ENCODE data around the gene C5orf24. TPM values are rescaled to one million over a fixed set of nuclear protein-coding genes. Genes with fewer than 3 reads are reported as not detected.
A peak's percentile ranks its signal among the peaks of the same experiment; 100 is the strongest.

C5orf24 gene
- total and polyA plus RNA-seq, 5 donors from 2014 or later, result 6.5 to 31.4 (median 7.2) TPM

GRCh38 chr5:134892926-134893325 lies 47.2 kb downstream of the C5orf24 start:
- Mint-ChIP-seq H3K4me1 (peaks cover 0 to 16% (median 7%) of the 10 kb centered on the region in 4 donors), H3K4me3 (no peak overlapping the region), H3K36me3 (peaks cover 34% of the 10 kb centered on the region), H3K9me3 (no peaks in the 10 kb centered on the region), H3K27ac (no peak overlapping the region), H3K27me3 (no peaks in the 10 kb centered on the region)
- H3K36me3 ChIP-seq (ENCODE audit: control insufficient read depth, insufficient read depth, low read length), result peaks cover 58% of the 10 kb centered on the region
- no peaks in the 10 kb centered on the region for H3K9me3 ChIP-seq (ENCODE audit: control insufficient read depth in 2 of 2, low read length in 2 of 2)
- ATAC-seq (ENCODE audit: low read depth in 2 of 2), result no peak
- no peak overlapping the region for H3K4me3 ChIP-seq (ENCODE audit: low read depth, low read length)
- no peak overlapping the region for H3K27ac ChIP-seq (ENCODE audit: insufficient read depth, low read length, poor library complexity, severe bottlenecking)
- no peaks in the 10 kb centered on the region for H3K27me3 ChIP-seq (ENCODE audit: control insufficient read depth, insufficient read depth, low read length)
- H3K4me1 ChIP-seq (ENCODE audit: control insufficient read depth, insufficient read depth, low read length, poor library complexity, severe bottlenecking), result no peaks in the 10 kb centered on the region
- DNase-seq, result no peak

- H3K4me1 Mint-ChIP-seq, result peaks cover 0 to 12% (median 7%) of the 10 kb centered on the region in 4 donors
Measured at GRCh38 chr5:134893748-134894505, 48.2 kb downstream of the C5orf24 start.

GRCh38 chr5:134902071-134902801 lies 56.5 kb downstream of the C5orf24 start:
- Mint-ChIP-seq H3K27ac (peak overlapping the region in 2 of 3 donors; percentile 12 to 84), H3K4me3 (peak overlapping the region in 3 of 4 donors; percentile 39 to 77 (median 75)), H3K27me3 (no peaks in the 10 kb centered on the region), H3K4me1 (peaks cover 0 to 14% (median 8%) of the 10 kb centered on the region in 4 donors), H3K36me3 (peaks cover 6% of the 10 kb centered on the region), H3K9me3 (no peaks in the 10 kb centered on the region)
- Histone ChIP-seq H3K4me3 (ENCODE audit: low read depth, low read length) (no peak overlapping the region), H3K36me3 (ENCODE audit: control insufficient read depth, insufficient read depth, low read length) (peaks cover 24% of the 10 kb centered on the region), H3K27me3 (ENCODE audit: control insufficient read depth, insufficient read depth, low read length) (no peaks in the 10 kb centered on the region), H3K9me3 (ENCODE audit: control insufficient read depth in 2 of 2, low read length in 2 of 2) (no peaks in the 10 kb centered on the region), H3K27ac (ENCODE audit: insufficient read depth, low read length, poor library complexity, severe bottlenecking) (no peak overlapping the region), H3K4me1 (ENCODE audit: control insufficient read depth, insufficient read depth, low read length, poor library complexity, severe bottlenecking) (peaks cover 4% of the 10 kb centered on the region)
- no peak for ATAC-seq (ENCODE audit: low read depth in 2 of 2)
- DNase-seq, result no peak

More at GRCh38 chr5:134893748-134894505, 48.2 kb downstream of the C5orf24 start:
- Histone ChIP-seq H3K9me3 (ENCODE audit: control insufficient read depth in 2 of 2, low read length in 2 of 2) (no peaks in the 10 kb centered on the region), H3K27ac (ENCODE audit: insufficient read depth, low read length, poor library complexity, severe bottlenecking) (no peak overlapping the region), H3K4me3 (ENCODE audit: low read depth, low read length) (no peak overlapping the region), H3K27me3 (ENCODE audit: control insufficient read depth, insufficient read depth, low read length) (no peaks in the 10 kb centered on the region), H3K36me3 (ENCODE audit: control insufficient read depth, insufficient read depth, low read length) (peaks cover 56% of the 10 kb centered on the region), H3K4me1 (ENCODE audit: control insufficient read depth, insufficient read depth, low read length, poor library complexity, severe bottlenecking) (no peaks in the 10 kb centered on the region)
- H3K9me3 Mint-ChIP-seq, result no peaks in the 10 kb centered on the region
- no peak overlapping the region for H3K27ac Mint-ChIP-seq
- H3K36me3 Mint-ChIP-seq, result peaks cover 34% of the 10 kb centered on the region
- DNase-seq (no peak), ATAC-seq (ENCODE audit: low read depth in 2 of 2) (no peak)
- no peak overlapping the region for H3K4me3 Mint-ChIP-seq
- no peaks in the 10 kb centered on the region for H3K27me3 Mint-ChIP-seq

- Mint-ChIP-seq H3K4me3 (peak within 1 kb of the TSS; percentile 95 to 98 (median 97)), H3K4me1 (peaks cover 0 to 17% (median 8%) of the 10 kb centered on the region in 4 donors), H3K27ac (peak within 1 kb of the TSS; percentile 98 to 100 (median 98)), H3K9me3 (no peaks in the 10 kb centered on the region), H3K27me3 (no peaks in the 10 kb centered on the region), H3K36me3 (peaks cover 9% of the 10 kb centered on the region)
- Histone ChIP-seq H3K9me3 (ENCODE audit: control insufficient read depth in 2 of 2, low read length in 2 of 2) (no peaks in the 10 kb centered on the region), H3K36me3 (ENCODE audit: control insufficient read depth, insufficient read depth, low read length) (peaks cover 11% of the 10 kb centered on the region), H3K4me3 (ENCODE audit: low read depth, low read length) (peak within 1 kb of the TSS; percentile 89), H3K27ac (ENCODE audit: insufficient read depth, low read length, poor library complexity, severe bottlenecking) (peak within 1 kb of the TSS; percentile 91), H3K27me3 (ENCODE audit: control insufficient read depth, insufficient read depth, low read length) (no peaks in the 10 kb centered on the region), H3K4me1 (ENCODE audit: control insufficient read depth, insufficient read depth, low read length, poor library complexity, severe bottlenecking) (peaks cover 4% of the 10 kb centered on the region)
- ATAC-seq (ENCODE audit: low read depth in 2 of 2), result peak; percentile 89 to 91
- DNase-seq, result peak; percentile 80 to 96 (median 91)
Measured at GRCh38 chr5:134904610-134905245, 59.0 kb downstream of the C5orf24 start, which contains the start of gene PCBD2. Gene PCBD2 (plus strand): TSS chr5:134905131. CDS start chr5:134905140, 9 bp downstream.

GRCh38 chr5:134905246-134905996 lies 59.7 kb downstream of the C5orf24 start:
- Histone ChIP-seq H3K27ac (ENCODE audit: insufficient read depth, low read length, poor library complexity, severe bottlenecking) (peak overlapping the region; percentile 91), H3K27me3 (ENCODE audit: control insufficient read depth, insufficient read depth, low read length) (no peaks in the 10 kb centered on the region), H3K4me1 (ENCODE audit: control insufficient read depth, insufficient read depth, low read length, poor library complexity, severe bottlenecking) (peaks cover 4% of the 10 kb centered on the region), H3K9me3 (ENCODE audit: control insufficient read depth in 2 of 2, low read length in 2 of 2) (no peaks in the 10 kb centered on the region), H3K4me3 (ENCODE audit: low read depth, low read length) (peak overlapping the region; percentile 89), H3K36me3 (ENCODE audit: control insufficient read depth, insufficient read depth, low read length) (peaks cover 6% of the 10 kb centered on the region)
- peak; percentile 44 to 86 (median 81) for DNase-seq
- peaks cover 0 to 17% (median 8%) of the 10 kb centered on the region in 4 donors for H3K4me1 Mint-ChIP-seq
- H3K4me3 Mint-ChIP-seq, result peak overlapping the region; percentile 95 to 98 (median 97)
- peaks cover 4% of the 10 kb centered on the region for H3K36me3 Mint-ChIP-seq
- H3K9me3 Mint-ChIP-seq, result no peaks in the 10 kb centered on the region
- peak; percentile 13 to 22 for ATAC-seq (ENCODE audit: low read depth in 2 of 2)
- H3K27me3 Mint-ChIP-seq, result no peaks in the 10 kb centered on the region
- peak overlapping the region; percentile 98 to 100 (median 98) for H3K27ac Mint-ChIP-seq

GRCh38 chr5:134906811-134907210 lies 61.0 kb downstream of the C5orf24 start:
- Mint-ChIP-seq H3K9me3 (no peaks in the 10 kb centered on the region), H3K27ac (peak overlapping the region; percentile 75 to 98 (median 91)), H3K4me3 (peak overlapping the region; percentile 68 to 80 (median 72)), H3K4me1 (peaks cover 5 to 23% (median 10%) of the 10 kb centered on the region in 4 donors), H3K36me3 (peaks cover 9% of the 10 kb centered on the region), H3K27me3 (no peaks in the 10 kb centered on the region)
- Histone ChIP-seq H3K4me1 (ENCODE audit: control insufficient read depth, insufficient read depth, low read length, poor library complexity, severe bottlenecking) (peaks cover 4% of the 10 kb centered on the region), H3K36me3 (ENCODE audit: control insufficient read depth, insufficient read depth, low read length) (peaks cover 10% of the 10 kb centered on the region), H3K27ac (ENCODE audit: insufficient read depth, low read length, poor library complexity, severe bottlenecking) (peak overlapping the region; percentile 91), H3K9me3 (ENCODE audit: control insufficient read depth in 2 of 2, low read length in 2 of 2) (no peaks in the 10 kb centered on the region), H3K4me3 (ENCODE audit: low read depth, low read length) (no peak overlapping the region), H3K27me3 (ENCODE audit: control insufficient read depth, insufficient read depth, low read length) (no peaks in the 10 kb centered on the region)
- no peak for ATAC-seq (ENCODE audit: low read depth in 2 of 2)
- peak in 1 of 3 donors; percentile 15 for DNase-seq
